GM23248 (cell line): ENCODE data around the gene ENPP4.

ENCODE experiments used
- EZH2 ChIP-seq: fragments of 200-600 bp; sonication (generic); IDR thresholded peaks from 2 replicates; pipeline ENCODE4 v1.6.1; 2018; ENCODE audit warnings: antibody characterized with exemption, mild to moderate bottlenecking; ENCODE audit not compliant: insufficient read depth, poor library complexity, severe bottlenecking
- EZH2phosphoT487 ChIP-seq: fragments of 200-600 bp; sonication (generic); IDR thresholded peaks from 2 replicates; pipeline ENCODE4 v1.6.1; 2018; ENCODE audit warnings: antibody characterized with exemption, moderate library complexity, mild to moderate bottlenecking, low read depth; ENCODE audit not compliant: insufficient read depth

DNA sequence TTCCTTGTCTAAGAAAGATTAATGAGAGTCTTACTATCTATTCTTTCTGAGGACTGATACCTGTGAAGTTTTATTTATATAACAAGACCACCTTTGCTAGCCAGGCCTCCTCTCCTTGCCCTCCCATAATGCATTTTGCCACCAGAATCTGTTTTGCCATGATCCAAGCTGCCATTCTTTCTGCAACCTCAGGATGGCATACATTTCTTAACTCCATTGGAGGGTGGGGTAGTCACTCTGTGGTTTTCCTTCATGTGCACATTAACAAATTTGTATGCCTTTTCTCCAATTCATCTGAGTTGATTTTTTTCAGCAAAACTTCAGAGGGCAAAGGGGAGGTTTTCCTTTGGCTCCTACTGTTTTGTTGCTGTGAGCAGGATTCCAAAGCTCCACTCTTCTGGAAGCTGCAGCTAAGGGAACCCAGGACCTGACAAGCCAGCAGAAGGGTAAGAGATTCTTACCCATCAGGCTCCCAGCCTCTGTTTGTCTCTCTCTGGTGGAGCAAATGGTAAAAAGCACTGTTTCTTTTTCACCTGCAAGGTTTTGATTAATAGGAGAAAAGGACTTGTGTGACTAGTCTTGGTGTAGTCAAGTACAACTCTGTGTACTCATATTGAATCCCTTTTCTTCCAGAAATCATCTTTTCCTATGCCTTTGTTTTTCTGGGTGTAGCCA, 26.2 kb upstream of the ENPP4 start:
- no peak for TF ChIP-seq EZH2
- no peak for TF ChIP-seq EZH2phosphoT487
